TTC549 (cell line): ENCODE results near the gene DAB2IP.
"Not testable (repeated sequence)": the region's sequence is repeated elsewhere in the genome, so short reads cannot be mapped to it uniquely, and the experiment has no call there.

Experiments used
- FAIRE-seq: peaks from 2 replicates; lab custom pipeline; 2012; peaks lifted over from hg19 to GRCh38; lab: Jason Lieb, UNC

DAB2IP gene

DNA sequence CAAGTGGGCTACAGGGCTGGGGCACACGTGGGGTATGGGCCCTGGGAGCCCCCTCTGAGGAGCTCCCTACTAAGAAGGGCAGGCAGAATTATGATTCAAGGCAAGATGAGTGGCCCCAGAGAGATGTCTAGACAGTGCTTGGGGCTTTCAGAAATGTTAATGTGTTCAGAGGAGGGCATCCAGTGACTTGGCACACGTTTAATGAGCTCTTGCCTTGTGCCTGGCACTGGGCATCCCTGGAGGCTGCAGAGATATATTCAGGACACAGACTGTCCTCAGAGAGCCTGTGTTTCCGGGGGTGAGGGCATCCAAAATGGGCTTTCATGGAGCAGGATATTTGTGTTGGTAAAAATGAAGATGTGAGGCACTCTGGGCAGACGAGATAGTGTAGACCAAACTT is 25.4 kb upstream of the DAB2IP start:
- FAIRE-seq = no peak

DNA sequence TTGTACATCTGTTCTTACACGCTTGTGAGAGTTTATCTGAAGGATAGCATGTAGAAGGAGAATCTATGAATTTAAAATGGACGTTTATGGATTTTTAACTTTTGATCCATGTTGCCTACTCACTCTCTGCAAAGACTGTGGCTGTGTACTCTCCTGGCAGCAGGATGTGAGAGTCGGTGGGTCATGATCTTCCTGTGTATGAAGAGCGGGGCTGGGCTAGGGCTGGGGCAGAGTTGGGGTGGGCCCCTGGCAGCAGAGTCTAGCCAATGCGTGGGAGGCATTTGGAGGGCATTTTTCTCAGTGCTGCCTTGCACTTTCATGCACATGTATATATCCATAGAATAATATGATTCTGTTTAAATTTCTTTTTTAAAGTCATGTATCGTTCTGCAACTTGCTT is 24.0 kb upstream of the DAB2IP start:
- FAIRE-seq = no peak

DNA sequence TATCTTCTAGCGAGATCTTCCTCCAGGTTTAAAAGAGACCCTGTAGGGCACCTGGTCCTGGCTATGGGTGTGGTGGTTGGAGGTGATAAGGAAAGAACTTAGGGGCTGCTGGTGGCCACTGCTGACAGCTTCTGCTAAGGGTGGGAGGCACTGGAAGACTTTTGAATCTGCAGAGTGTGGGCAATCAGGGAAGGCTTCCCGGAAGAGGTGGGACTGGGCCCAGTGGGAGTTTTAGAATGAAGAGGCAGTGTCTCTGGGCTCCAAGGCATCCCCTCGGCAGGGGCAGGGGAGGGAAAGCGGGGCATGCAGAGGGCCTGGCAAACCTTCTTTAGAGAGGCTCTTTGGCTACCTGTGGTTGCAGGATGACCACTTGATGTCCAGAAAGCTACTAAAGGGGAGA is 23.0 kb upstream of the DAB2IP start:
- FAIRE-seq = no peak

GRCh38 chr9:121631115-121631514 is 20.3 kb upstream of the DAB2IP start:
- no peak for FAIRE-seq

DNA sequence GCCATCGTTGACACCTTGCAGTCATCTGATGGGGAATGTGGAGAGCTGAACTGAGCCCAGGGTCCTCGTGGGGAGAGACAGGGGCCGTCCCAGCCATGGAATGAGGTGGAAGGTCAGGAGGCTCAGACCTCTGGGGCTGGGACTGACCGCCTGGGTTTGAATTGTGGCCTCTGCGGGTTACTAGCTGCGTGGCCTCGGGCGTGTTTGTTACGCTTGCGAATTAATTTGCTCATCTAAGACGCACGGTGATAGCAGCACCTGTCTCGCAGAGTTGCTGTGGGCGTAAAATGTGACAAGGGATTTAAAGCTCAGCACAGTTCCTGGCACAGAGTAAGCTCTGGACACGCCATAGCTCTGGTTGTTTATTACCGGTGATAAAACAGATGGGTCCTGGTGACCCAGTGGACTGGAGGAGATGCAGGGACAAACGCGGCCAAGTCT is 19.4 kb upstream of the DAB2IP start:
- FAIRE-seq = no peak

DNA sequence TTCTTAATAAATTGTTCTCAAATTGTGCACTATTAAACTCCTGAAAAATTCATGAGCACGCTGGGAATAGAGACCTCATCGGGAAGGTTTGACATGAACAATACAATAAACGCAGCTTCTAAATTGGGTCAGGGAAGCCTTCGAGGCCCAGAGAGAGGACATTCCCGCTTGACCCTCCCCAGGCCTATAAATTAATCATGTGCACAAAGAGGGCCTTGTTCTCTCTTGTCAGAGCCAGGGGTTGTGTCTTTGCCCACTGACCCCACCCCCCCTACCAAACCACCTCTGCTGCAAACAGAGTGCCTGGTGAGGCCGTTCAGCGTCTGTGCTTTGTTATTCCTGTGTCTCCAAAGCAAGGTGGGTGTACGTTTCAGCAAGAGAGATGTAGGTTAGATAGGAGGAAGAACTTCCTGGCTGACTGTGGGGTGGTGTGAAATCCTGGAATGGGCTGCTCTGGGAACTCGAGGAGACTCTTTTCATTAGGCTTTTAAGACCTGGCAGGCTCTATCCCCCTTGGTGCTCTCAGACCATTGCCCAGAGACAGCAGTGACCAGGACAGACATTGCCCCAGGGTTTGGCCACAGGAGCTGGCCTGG is 18.2 kb upstream of the DAB2IP start:
- no peak for FAIRE-seq

- FAIRE-seq = no peak
These were observed 17.7 kb upstream of the DAB2IP start for GRCh38 chr9:121633736-121634135.

- no peak for FAIRE-seq
These were observed 16.8 kb upstream of the DAB2IP start for GRCh38 chr9:121634329-121635261.

GRCh38 chr9:121635300-121635876 is 16.0 kb upstream of the DAB2IP start:
- FAIRE-seq = no peak

DNA sequence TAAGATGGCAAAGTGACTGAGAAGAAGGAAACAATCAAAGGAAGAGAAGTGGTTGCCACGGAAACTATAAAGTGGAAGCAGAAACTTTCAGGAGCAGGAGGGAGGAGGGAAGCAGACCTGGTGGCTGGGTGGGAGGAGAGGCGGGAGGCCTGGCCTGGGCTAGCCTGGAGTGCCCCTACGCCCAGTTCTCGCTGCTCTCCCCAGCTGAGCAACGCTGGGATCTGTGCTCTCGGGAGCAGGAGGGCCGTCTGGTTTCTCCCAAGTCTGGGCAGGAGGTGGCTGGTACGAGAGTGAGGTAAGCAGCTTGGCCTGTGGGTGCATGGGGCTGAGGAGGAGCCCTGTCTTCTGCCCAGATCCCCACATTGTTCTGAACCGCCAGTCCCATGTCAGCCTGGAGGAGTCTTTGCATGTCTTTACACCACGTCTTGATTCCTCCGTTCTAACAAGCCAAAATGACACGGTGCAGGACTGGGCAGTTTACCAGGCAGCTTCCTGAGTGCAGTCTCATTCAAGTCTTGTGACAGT is 15.0 kb upstream of the DAB2IP start:
- no peak for FAIRE-seq

DNA sequence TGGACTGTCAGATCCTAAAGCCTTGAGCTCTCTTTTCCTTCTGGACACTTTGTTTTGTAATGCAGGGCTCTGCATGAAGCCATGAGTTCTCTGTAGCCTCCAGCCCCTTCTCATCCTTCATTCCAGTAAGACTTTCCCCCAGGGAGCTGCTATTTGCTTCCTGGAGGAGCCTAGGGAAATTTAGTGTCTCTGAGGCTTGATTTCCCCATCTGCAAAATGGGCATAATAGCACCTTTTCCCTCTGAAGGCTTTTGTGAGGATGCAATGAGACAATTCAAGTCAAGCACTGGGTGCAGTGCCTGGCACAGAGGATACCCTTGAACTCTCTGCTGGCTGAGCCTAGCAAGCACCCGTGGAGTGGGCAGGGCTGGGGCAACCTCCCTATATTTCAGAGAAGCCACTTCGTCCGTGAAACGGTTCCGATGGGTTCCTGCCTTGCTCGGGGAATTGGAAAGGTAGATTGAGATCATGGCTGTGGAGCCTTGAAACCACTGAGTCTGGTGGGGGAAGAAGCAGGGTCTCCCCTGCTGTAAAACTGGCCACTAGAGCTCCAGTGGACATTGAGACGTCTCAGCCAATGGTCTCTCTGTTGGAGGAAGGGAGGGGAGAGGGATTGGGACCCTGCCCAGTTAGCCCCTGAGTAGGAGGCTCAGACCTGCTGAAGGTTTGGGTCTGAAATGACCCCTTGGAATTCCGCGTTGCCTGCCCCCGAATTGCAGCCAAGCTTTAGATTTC is 14.3 kb upstream of the DAB2IP start:
- FAIRE-seq = no peak

DNA sequence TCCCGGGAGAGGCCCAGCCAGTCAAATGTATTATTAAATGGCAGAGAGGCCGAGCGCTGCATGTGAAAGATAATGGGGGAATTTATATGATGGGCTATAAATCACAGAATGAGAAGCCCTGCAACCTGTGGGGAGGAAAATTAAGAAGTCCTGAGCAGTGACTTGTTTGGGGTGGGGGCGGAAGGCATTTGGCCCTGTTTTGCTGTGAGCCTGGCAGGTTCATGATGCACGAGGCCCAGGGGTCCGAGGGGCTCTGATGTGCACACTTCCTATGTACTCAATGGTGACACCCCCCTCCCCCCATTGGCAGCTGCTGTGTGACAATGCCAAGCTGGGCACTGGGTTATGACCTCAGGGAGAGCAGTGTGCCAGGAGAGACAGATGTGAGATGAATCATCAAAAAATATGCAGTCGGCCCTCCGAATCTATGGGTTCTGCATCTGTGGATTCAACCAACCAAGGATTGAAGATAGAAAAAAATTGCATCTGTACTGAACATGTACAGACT is 13.7 kb upstream of the DAB2IP start:
- no peak for FAIRE-seq

DNA sequence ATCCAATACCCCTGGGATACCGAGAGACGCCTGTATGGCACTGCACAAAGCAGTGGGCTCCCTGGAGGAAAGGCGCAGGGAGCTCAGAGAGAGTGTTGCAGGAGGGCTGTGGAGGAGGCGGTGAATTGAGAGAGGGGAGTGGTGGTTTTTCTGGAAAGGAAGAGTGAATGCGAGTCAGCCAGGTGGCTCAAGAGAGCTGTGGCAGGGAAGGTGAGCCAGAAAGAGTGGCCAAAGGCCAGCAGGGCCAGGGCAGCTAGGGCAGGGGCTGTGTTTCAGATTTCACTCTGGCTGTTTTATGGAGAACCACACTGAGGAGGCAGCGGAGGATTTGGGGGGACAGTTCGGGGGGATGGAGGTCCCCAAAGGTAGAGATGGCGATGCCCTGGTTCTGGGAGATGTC is 13.0 kb upstream of the DAB2IP start:
- no peak for FAIRE-seq

DNA sequence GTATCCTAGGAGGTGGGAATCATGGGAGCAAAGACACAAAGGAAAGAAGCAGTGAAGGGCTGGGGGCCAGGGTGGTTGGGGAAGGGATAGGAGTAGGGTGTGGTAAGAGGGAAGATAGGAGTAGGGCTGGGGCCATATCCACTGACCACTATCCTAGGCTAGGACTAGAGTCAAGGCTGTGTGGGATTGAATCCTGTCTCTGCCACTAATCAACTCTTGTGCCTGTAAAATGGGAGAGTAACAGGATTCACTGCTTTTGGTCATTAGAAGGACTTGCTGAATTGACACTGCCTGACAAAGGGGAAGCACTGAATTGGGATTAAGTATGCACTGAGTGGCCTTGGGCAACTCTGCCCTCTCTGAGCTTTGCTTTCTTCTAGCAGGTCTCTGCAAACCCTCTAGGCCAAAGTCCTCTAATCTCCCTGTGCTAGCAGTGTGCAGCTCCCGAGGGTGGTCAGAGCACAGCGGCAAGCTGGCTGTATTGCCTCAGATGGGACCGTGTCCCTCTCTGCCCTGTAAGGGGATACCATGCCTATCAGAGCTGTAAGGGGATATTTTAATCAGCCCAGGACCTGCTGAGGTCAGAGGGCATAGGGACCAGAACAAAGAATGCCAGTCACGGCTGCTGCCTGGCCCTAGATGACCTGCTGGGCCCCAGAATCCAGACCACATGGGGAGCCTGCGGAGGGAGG is 12.4 kb upstream of the DAB2IP start:
- no peak for FAIRE-seq

DNA sequence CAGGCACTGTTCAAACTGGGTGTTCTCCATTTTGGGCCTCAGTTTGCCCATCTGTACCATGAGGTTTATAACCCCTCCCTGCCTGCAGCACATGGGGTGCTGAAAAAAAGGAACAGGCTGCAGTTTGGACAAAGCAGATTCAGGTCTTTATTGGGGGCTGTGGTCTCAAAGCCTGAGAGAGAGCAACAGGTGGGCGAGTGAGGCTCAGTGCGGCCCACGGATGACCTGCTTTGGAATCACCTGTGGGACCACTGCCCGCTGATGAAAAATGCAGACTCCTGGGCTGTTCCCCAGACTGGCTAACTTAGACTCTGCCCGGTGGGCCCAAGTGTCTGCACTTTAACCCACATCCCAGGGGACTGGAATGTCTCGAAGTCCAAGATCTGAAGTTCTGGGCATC is 11.8 kb upstream of the DAB2IP start:
- no peak for FAIRE-seq

- FAIRE-seq = no peak
These were observed 11.4 kb upstream of the DAB2IP start for GRCh38 chr9:121640076-121640475.

GRCh38 chr9:121640491-121641223 is 10.8 kb upstream of the DAB2IP start:
- FAIRE-seq = no peak

- FAIRE-seq = no peak
These were observed 10.2 kb upstream of the DAB2IP start for GRCh38 chr9:121641224-121641611.

DNA sequence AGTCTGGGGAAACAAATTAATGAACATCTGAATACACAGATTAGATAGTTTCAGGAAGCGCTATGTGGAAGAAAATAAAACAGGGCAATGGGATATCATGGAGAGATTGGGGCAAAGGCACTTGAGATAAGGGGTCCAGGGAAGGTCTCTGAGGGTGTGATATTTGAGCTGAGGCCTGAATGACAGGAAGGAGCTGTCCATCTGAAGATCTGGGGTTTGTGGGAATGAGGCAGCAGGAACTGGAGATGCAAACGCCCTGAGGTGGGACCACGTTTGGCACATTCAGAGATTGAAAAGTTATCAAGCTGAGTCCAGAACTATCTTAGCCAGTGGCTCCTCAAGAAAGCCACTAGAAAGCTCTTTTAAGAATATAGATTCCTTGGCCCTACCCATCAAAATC is 8.7 kb upstream of the DAB2IP start:
- no peak for FAIRE-seq

DNA sequence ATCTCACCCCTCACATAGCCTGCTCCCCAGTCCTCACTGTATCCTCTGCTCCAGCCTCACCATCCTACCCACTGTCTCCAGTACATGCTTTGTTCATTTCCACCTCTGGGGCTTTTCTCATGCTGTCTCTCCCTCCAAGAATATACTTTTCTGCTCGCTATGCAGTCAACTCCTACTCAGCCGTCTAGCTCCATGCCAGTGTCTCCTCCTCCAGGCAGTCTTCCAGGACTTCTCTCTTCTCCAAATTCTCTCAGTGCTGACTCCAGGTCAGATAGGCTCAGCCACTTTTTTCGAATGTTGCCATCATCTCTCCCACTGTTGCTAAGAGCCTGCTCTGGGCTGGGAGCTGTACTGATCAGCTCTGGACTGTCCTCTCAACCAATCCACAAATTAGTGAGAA is 8.0 kb upstream of the DAB2IP start:
- no peak for FAIRE-seq

DNA sequence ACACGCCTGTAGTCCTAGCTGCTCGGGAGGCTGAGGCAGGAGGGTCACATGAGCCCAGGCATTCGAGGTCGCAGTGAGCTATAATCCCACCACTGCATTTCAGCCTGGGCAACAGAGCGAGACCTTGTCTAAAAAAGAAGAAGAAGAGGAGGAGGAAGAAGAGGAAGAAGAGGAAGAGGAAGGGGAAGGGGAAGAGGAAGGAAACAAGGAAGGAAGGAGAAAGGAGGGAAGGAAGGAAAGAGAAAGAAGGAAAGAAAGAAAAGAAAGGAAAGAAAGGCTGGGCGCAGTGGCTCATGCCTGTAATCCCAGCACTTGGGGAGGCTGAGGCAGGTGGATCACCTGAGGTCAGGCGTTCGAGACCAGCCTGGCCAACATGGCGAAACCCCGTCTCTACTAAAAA is 7.4 kb upstream of the DAB2IP start:
- FAIRE-seq = not testable (repeated sequence)
